DOHH2 (cell line): Measurements from ENCODE around the gene SMDT1.
"Not testable (repeated sequence)": the region's sequence is repeated elsewhere in the genome, so short reads cannot be mapped to it uniquely, and the experiment has no call there.

Experiments used
- H3F3A ChIP-seq: fragments of 200-600 bp; sonication (generic), shearing (Covaris generic); 2 replicates; pipeline ENCODE4 v1.6.0; 2016; ENCODE audit warnings: antibody characterized with exemption, mild to moderate bottlenecking; ENCODE audit not compliant: control insufficient read depth, insufficient read depth
- H3K27ac ChIP-seq: fragments of 200-600 bp; sonication (generic); 2 replicates; pipeline ENCODE4 v1.5.1; 2014; ENCODE audit warnings: low read depth, mild to moderate bottlenecking, low read length, moderate library complexity
- H3K27me3 ChIP-seq: fragments of 200-600 bp; sonication (generic); 2 replicates; pipeline ENCODE4 v1.6.1; 2014; ENCODE audit warnings: mild to moderate bottlenecking, low read length, mixed read lengths; ENCODE audit not compliant: control insufficient read depth
- H3K36me3 ChIP-seq: fragments of 200-600 bp; sonication (generic); 2 replicates; pipeline ENCODE4 v1.6.1; 2014; ENCODE audit warnings: mild to moderate bottlenecking, low read length, moderate library complexity, mixed read lengths; ENCODE audit not compliant: control insufficient read depth
- H3K4me1 ChIP-seq: fragments of 200-600 bp; sonication (generic); 2 replicates; pipeline ENCODE4 v1.6.1; 2014; ENCODE audit warnings: mild to moderate bottlenecking, low read length, mixed read lengths; ENCODE audit not compliant: control insufficient read depth
- H3K4me2 ChIP-seq: fragments of 200-600 bp; sonication (generic); 2 replicates; pipeline ENCODE4 v1.6.0; 2014; ENCODE audit warnings: mild to moderate bottlenecking, low read length, moderate library complexity
- H3K4me3 ChIP-seq: fragments of 200-600 bp; sonication (generic); 2 replicates; pipeline ENCODE4 v1.5.1; 2014; ENCODE audit warnings: mild to moderate bottlenecking, low read length, mixed read lengths
- H3K79me2 ChIP-seq: fragments of 200-600 bp; sonication (generic); 2 replicates; pipeline ENCODE4 v1.6.1; 2014; ENCODE audit warnings: mild to moderate bottlenecking, low read length, mixed read lengths; ENCODE audit not compliant: control insufficient read depth
- H3K9me2 ChIP-seq: fragments of 200-600 bp; sonication (generic); replicated peaks from 2 replicates; pipeline ENCODE4 v1.6.1; 2014; ENCODE audit warnings: mild to moderate bottlenecking, low read length, mixed read lengths; ENCODE audit not compliant: control insufficient read depth
- H3K9me3 ChIP-seq: fragments of 200-600 bp; sonication (generic); 2 replicates; pipeline ENCODE4 v1.6.1; 2014; ENCODE audit warnings: antibody characterized with exemption, low read length, mixed read lengths; ENCODE audit not compliant: control insufficient read depth, insufficient read depth
- H4K20me1 ChIP-seq: fragments of 200-600 bp; sonication (generic); 2 replicates; pipeline ENCODE4 v1.6.0; 2014; ENCODE audit warnings: low read depth, mild to moderate bottlenecking, antibody characterized with exemption, low read length, moderate library complexity; ENCODE audit not compliant: control insufficient read depth, insufficient read depth
- EZH2phosphoT487 ChIP-seq: fragments of 200-600 bp; sonication (generic); IDR thresholded peaks from 2 replicates; pipeline ENCODE4 v1.6.1; 2017; ENCODE audit warnings: borderline replicate concordance, mild to moderate bottlenecking, antibody characterized with exemption, low read length, moderate library complexity, mixed read lengths
- TF ChIP-seq, protein P1 (sequence below): fragments of 200-600 bp; sonication (generic); IDR thresholded peaks from one replicate; pipeline ENCODE4 v1.5.1; 2014; ENCODE audit warnings: antibody characterized with exemption, mild to moderate bottlenecking, low read depth, low read length; ENCODE audit not compliant: poor library complexity, severe bottlenecking

The SMDT1 gene

DNA sequence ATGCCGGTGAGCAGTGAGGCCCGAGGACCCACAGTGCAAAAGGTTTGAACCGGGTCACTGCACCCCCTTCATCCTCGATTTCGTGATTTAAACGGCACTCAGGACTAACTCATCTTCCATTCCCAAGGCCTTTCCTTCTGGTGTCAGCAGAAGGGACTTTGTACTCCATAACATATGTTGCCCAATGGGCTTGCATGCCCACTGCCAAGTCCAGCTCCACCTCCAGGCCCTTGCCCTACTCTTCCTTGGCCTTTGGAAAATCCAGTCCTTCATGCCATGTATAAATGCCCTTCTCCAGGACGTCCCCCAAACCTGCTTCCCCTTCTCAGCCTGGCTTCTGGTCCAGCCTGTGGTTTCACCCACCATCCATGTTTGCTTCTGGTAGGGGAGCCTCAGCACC lies 50.7 kb downstream of the SMDT1 start:
- not testable (repeated sequence) for H3K27ac ChIP-seq, H4K20me1 ChIP-seq, H3K36me3 ChIP-seq, H3K9me2 ChIP-seq, H3K4me3 ChIP-seq, H3F3A ChIP-seq, H3K4me2 ChIP-seq, H3K79me2 ChIP-seq, H3K27me3 ChIP-seq, H3K9me3 ChIP-seq, H3K4me1 ChIP-seq

DNA sequence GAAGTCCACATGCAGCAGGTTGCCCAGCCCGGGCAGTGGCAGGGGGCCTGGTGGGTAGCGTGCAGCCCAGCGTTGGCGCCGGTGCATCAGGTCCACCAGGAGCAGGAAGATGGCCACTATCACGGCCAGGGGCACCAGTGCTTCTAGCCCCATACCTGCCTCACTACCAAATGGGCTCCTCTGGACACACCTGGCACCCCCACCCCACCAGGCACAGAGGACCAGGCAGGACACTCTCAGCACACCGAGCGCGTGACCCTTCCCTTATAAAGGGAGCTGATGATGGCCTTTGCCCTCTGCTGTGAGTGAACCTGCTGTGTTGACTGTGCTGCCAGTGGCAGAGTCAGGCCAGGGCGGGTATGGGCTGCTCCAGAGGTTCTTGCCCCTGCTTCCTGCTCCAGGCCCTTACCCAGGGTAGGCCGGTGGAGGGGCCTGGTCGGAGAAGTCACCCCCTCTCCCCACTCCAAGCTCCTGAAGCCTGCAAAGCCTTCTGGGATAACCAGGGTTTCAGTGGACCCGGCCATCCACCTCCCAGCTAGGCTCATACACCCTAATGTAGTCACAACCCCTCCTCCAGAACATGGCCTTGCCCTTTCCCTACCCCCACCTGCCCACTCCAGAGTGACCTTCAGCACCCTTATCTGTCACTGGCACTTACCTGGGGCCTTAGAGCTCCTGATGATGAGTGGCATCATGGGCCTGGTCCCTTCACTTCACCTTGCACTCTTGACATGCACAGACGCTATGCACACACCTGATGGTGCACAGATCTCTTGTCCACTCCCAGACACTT lies 51.3 kb downstream of the SMDT1 start, which contains the start of gene CYP2D6:
Gene CYP2D6 (minus strand): TSS at position 172 of the 793 bp plus-strand sequence. CDS start 19 bp downstream, at position 153.
- not testable (repeated sequence) for H3K9me3 ChIP-seq, H3F3A ChIP-seq, H3K27me3 ChIP-seq, H3K4me1 ChIP-seq, H3K4me2 ChIP-seq, H4K20me1 ChIP-seq, H3K36me3 ChIP-seq, H3K27ac ChIP-seq, H3K4me3 ChIP-seq, H3K79me2 ChIP-seq, H3K9me2 ChIP-seq

DNA sequence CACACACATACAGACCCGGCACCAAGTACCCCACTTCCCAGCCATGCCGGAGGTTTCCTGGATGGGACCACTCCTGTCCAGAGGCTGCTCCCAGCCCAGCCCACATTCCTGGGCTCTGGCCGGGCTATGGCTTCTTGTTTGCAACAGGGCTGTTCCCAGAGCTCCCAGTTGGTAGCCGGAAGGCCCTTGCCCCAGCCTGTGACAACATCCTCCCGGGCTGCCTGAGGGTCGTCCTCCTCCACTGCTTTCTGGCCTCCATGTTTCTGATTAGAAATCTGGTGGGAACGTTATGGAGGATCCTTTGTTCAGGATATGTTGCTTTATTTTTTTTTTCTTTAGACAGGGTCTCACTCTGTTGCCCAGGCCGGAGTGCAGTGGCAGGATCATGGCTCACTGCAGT lies 52.1 kb downstream of the SMDT1 start:
- H3K9me3 ChIP-seq: no peaks in the 10 kb centered on the region
- no peaks in the 10 kb centered on the region for H3K79me2 ChIP-seq
- H3K27ac ChIP-seq: no peak overlapping the region

DNA sequence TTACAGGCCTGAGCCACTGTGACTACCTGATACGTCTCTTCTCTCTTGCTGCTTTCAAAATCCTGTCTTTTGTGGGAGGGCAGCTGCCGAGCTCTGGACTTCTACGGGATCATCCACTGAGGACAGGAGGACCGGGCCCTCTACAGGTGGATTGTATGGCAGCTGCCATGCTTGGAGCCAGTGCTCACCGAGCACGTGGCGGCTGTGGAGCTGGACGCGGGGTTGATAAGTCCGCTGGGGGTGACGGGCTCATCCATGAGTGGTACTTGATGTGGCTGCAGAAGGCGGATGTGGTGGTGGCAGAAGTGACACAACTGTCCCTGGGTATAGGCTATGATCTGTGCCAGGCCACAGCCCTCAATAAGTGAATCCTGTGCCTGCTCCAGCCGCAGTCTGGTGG lies 53.0 kb downstream of the SMDT1 start:
- Histone ChIP-seq H3K9me2 (no peaks in the 10 kb centered on the region), H4K20me1 (no peaks in the 10 kb centered on the region), H3K4me3 (no peak overlapping the region), H3K9me3 (no peaks in the 10 kb centered on the region), H3K4me1 (no peaks in the 10 kb centered on the region), H3K4me2 (no peak overlapping the region), H3K27ac (no peak overlapping the region), H3F3A (no peaks in the 10 kb centered on the region), H3K79me2 (no peaks in the 10 kb centered on the region), H3K27me3 (no peaks in the 10 kb centered on the region), H3K36me3 (no peaks in the 10 kb centered on the region)
- TF ChIP-seq, protein P1, sequence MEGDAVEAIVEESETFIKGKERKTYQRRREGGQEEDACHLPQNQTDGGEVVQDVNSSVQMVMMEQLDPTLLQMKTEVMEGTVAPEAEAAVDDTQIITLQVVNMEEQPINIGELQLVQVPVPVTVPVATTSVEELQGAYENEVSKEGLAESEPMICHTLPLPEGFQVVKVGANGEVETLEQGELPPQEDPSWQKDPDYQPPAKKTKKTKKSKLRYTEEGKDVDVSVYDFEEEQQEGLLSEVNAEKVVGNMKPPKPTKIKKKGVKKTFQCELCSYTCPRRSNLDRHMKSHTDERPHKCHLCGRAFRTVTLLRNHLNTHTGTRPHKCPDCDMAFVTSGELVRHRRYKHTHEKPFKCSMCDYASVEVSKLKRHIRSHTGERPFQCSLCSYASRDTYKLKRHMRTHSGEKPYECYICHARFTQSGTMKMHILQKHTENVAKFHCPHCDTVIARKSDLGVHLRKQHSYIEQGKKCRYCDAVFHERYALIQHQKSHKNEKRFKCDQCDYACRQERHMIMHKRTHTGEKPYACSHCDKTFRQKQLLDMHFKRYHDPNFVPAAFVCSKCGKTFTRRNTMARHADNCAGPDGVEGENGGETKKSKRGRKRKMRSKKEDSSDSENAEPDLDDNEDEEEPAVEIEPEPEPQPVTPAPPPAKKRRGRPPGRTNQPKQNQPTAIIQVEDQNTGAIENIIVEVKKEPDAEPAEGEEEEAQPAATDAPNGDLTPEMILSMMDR: no peak
- TF ChIP-seq EZH2phosphoT487: no peak

More for the DNA sequence above, 52.1 kb downstream of the SMDT1 start:
- Histone ChIP-seq H3K27me3 (no peaks in the 10 kb centered on the region), H3K4me2 (no peak overlapping the region), H3F3A (no peaks in the 10 kb centered on the region), H3K9me2 (no peaks in the 10 kb centered on the region), H3K4me1 (no peaks in the 10 kb centered on the region), H4K20me1 (no peaks in the 10 kb centered on the region), H3K4me3 (no peak overlapping the region), H3K36me3 (no peaks in the 10 kb centered on the region)
- no peak for TF ChIP-seq EZH2phosphoT487
- TF ChIP-seq, protein P1: no peak
